Measurements from ENCODE around the gene CAT. TPM values are rescaled to one million over a fixed set of nuclear protein-coding genes. Genes with fewer than 3 reads are reported as not detected.

CAT gene
- total RNA-seq, 2 experiments from 2014 or later = 32.5 to 34.3 TPM

DNA sequence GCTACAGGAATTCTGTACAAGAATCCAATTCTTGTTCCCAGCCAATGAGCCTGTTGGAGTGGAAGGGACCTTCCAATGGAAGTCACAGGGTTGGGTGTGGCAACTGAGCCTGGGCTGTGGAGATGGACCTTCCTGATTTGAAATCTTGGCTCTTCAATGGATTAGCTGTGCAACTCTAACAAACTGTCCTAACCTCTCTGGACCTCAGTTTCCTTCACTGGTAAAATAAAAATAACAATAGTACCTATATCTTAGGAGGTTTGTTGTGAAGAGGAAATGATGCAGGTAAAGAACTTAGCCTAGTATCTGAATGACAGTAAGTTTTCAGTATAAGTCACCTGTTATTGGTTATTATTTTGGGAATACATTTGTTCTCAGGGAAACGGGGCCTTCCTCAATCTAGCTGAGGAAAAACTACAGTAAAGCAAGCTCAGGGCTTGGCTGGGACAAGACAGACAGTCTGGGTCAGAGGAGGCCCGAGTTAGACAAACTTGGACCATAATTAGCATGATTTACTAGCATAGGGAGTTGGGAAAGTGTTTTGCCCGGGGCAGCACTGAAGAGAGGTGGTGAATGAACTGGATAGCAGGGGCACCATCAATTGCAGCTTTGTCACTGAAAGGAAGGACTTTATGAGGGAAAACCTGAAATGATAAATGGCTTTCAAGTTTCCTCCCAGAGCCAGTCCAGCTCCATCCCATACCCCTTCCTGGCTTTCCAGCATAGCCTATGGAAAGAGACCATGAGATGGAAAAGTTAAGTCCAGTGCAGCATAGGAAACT, 61.2 kb downstream of the CAT start:
- H3K36me3 Mint-ChIP-seq (ENCODE audit: low read depth) = no peaks in the 10 kb centered on the region
- no peak for DNase-seq
- H3K27me3 Mint-ChIP-seq = peaks cover 12% of the 10 kb centered on the region
- H3K4me3 Mint-ChIP-seq = no peak overlapping the region
- no peak overlapping the region for H3K27ac Mint-ChIP-seq
- H3K9me3 Mint-ChIP-seq = no peaks in the 10 kb centered on the region
- no peaks in the 10 kb centered on the region for H3K4me1 Mint-ChIP-seq
- POLR2A ChIA-PET = no interaction called here
- CTCF ChIA-PET = interaction anchor here (2.0 kb wide), 1 partner anchor 13 kb away, joined by 6 read pairs; no protein-coding TSS in a partner anchor

DNA sequence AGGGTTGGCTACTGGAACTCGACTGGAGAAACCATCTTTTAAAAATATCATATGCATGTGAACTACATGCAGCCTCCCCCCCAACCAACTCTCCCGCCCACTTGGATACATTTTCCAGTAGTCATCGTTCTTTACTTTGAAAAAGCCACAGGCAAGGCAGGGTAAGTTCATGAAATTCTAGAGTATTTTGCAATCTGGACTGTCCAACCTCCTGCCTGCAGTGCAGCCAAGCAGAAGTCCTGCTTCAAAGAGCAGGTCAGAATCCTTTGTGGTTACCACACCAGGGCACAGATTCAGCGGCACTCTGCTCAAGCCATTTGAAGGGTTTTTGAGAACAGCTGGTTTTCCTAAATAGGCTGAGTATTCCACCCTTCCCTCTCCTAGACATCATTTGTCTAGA, 62.8 kb downstream of the CAT start:
- H3K27ac Mint-ChIP-seq = no peak overlapping the region
- H3K9me3 Mint-ChIP-seq = no peaks in the 10 kb centered on the region
- DNase-seq = no peak
- H3K4me3 Mint-ChIP-seq = no peak overlapping the region
- ChIA-PET POLR2A (no interaction called here), CTCF (interaction anchor here (0.5 to 2.4 kb wide), 3 partner anchors 9 to 37 kb away, joined by 3 to 7 read pairs (median 3); partner anchors contain the start of gene ELF5)
- H3K36me3 Mint-ChIP-seq (ENCODE audit: low read depth) = no peaks in the 10 kb centered on the region
- H3K27me3 Mint-ChIP-seq = peaks cover 9% of the 10 kb centered on the region
- no peaks in the 10 kb centered on the region for H3K4me1 Mint-ChIP-seq

DNA sequence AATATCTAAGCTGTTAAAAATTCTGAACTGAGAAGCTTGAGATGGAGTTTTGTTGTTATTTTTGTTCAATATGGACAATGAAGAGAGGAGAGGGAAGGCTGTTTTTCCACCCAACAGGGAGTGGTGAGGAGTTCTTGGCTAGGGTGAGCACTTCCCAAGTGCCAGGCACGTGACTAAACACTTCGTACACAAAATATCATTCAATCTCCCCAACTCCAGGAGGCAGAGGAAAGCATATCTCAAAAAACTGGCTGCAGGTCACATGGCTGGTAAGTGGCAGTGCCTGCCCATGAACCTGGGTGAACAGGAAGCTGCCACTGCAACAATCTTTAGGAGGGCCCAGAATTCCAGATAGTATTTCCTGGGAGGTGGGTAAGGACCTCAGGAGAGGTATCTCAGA, 63.2 kb downstream of the CAT start:
- CTCF ChIA-PET = interaction anchor here (0.5 to 2.4 kb wide), 3 partner anchors 9 to 37 kb away, joined by 3 to 7 read pairs (median 3); partner anchors contain the start of gene ELF5
- H3K27ac Mint-ChIP-seq = no peak overlapping the region
- H3K27me3 Mint-ChIP-seq = peaks cover 8% of the 10 kb centered on the region
- POLR2A ChIA-PET = no interaction called here
- no peaks in the 10 kb centered on the region for H3K4me1 Mint-ChIP-seq
- DNase-seq = no peak
- H3K4me3 Mint-ChIP-seq = no peak overlapping the region
- no peaks in the 10 kb centered on the region for H3K36me3 Mint-ChIP-seq (ENCODE audit: low read depth)
- no peaks in the 10 kb centered on the region for H3K9me3 Mint-ChIP-seq

DNA sequence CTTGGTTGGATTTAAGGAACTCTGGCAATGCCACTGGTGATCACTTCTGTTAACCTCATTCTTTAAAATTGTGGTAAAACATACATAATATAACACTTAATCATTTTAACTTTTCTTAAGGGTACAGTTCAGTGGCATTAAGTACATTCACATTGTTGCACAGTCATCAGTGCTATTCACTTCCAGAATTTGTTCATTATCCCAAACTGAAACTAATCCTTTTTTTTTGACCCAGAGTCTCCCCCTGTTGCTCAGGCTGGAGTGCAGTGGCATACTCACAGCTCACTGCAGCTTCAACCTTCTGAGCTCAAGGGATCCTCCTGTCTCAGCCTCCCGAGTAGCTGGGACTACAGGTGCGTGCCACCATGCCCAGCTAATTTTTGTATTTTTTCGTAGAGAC, 64.2 kb downstream of the CAT start:
- Mint-ChIP-seq H3K4me1 (no peaks in the 10 kb centered on the region), H3K9me3 (no peaks in the 10 kb centered on the region), H3K27me3 (peaks cover 8% of the 10 kb centered on the region), H3K27ac (no peak overlapping the region), H3K4me3 (no peak overlapping the region), H3K36me3 (ENCODE audit: low read depth) (no peaks in the 10 kb centered on the region)
- CTCF ChIA-PET = interaction anchor here (1.3 to 2.4 kb wide), 2 partner anchors 10 to 11 kb away, joined by 3 to 7 read pairs; partner anchors contain the start of gene ELF5
- DNase-seq = no peak
- POLR2A ChIA-PET = no interaction called here

DNA sequence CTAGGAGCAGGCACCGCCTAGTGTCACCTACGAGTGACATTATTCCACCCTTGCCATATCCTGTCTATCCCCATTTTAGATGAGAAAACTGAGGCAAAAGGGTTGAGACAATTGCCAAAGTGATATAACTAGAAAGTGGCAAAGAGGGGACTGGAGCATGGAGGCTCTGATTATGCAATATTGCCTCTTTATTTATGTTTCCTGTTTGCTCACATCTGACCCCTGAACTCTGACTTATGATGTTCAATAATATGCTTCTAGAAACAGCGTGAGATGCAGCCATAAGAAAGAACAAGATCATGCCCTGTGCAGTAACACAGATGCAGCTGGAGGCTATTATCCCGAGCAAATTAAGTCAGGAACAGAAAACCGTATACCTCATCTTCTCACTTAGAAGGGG, 67.1 kb downstream of the CAT start:
- no peaks in the 10 kb centered on the region for H3K36me3 Mint-ChIP-seq (ENCODE audit: low read depth)
- H3K27me3 Mint-ChIP-seq = peaks cover 6% of the 10 kb centered on the region
- no peaks in the 10 kb centered on the region for H3K9me3 Mint-ChIP-seq
- no peak overlapping the region for H3K27ac Mint-ChIP-seq
- CTCF ChIA-PET = no interaction called here
- POLR2A ChIA-PET = no interaction called here
- no peaks in the 10 kb centered on the region for H3K4me1 Mint-ChIP-seq
- no peak for DNase-seq
- H3K4me3 Mint-ChIP-seq = no peak overlapping the region

DNA sequence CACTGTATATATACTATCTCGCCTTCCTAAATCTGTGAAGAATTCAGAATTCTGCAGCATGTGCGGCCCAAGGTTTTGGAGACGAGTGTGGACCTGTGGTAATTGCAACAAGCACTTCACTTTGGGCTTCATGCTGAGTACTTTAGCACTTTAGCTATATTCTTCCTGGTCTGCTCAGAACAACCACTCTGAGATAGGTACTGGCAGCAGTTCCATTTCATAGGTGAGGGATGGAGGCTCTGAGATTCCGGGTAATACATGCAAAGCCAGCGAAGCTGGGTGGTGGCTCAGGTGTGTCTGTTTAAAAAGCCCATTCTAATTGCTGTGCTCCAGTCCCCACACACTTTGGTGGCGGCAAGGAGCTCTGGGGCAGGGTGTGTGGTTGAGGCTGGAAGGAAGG, 68.4 kb downstream of the CAT start:
- Mint-ChIP-seq H3K4me3 (no peak overlapping the region), H3K36me3 (ENCODE audit: low read depth) (no peaks in the 10 kb centered on the region), H3K27me3 (no peaks in the 10 kb centered on the region), H3K9me3 (no peaks in the 10 kb centered on the region), H3K4me1 (no peaks in the 10 kb centered on the region), H3K27ac (no peak overlapping the region)
- ChIA-PET CTCF (no interaction called here), POLR2A (no interaction called here)
- DNase-seq = no peak

DNA sequence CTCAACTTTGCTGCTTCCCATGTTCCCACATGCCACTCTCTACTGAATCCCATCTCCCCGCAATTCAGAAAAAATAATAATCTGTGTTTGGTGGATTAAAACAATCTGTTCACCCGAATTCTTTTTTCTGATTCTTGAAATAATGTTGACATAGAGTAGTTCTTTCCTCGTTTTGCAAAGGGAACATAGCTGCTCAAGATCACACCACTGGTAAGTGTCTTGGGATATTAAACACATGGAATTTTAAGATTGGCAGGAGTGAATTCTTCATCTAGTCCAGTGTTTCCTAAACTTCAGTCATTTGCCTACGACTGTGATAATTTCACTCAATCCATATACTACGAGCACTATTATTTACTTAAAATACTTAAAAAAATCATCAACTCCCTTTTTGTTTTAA, 68.9 kb downstream of the CAT start:
- no peak for DNase-seq
- H3K9me3 Mint-ChIP-seq = no peaks in the 10 kb centered on the region
- POLR2A ChIA-PET = no interaction called here
- H3K4me1 Mint-ChIP-seq = no peaks in the 10 kb centered on the region
- CTCF ChIA-PET = no interaction called here
- H3K27me3 Mint-ChIP-seq = no peaks in the 10 kb centered on the region
- H3K4me3 Mint-ChIP-seq = no peak overlapping the region
- no peak overlapping the region for H3K27ac Mint-ChIP-seq
- no peaks in the 10 kb centered on the region for H3K36me3 Mint-ChIP-seq (ENCODE audit: low read depth)

DNA sequence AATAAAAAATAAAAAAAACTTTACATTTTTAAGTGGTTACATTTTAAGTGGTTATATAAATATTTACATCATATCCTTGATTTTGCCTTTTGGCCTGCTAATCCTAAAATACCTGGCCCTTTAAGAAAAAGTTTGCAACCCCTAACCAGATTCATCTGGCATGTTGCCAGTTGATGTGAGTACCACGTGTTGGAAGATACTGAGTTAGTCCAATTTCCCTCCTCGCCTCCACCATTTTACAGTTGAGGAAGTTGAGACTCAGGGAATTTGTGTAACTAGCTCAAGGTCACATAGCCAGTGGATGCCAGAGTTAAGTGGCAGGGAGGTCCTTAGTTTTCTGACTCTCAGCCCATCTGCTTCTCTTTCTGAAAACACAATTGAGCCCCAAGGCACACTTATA, 69.8 kb downstream of the CAT start:
- Mint-ChIP-seq H3K4me1 (no peaks in the 10 kb centered on the region), H3K36me3 (ENCODE audit: low read depth) (no peaks in the 10 kb centered on the region), H3K27me3 (no peaks in the 10 kb centered on the region), H3K27ac (no peak overlapping the region), H3K4me3 (no peak overlapping the region), H3K9me3 (no peaks in the 10 kb centered on the region)
- CTCF ChIA-PET = no interaction called here
- POLR2A ChIA-PET = no interaction called here
- no peak for DNase-seq

DNA sequence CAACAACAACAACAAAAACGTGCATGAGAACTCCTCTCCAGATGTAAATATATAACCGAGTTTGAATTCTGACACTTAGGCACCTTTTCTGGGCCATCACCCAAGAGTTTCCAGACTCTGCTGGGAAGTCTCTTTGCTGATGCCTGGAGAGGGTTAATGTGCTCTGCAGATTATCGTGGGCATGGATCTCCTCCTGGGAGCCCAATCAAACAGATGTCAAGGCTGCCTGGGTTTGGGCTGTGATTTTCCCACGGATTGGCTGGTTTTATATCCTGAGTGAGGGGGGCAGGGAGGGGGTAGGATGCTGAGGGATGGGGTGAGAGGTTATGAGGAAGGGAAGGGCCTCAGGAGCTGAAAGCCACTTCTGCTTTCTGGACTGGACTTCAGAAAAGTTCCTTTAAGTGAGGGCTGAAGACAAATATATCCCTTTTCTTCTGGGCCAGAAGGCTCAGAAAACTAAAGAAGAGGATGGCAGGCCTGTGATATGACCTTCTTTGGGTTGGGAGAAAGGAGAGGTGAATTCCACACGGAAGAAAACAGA, 70.7 kb downstream of the CAT start:
- H3K27ac Mint-ChIP-seq = no peak overlapping the region
- ChIA-PET POLR2A (no interaction called here), CTCF (no interaction called here)
- no peaks in the 10 kb centered on the region for H3K27me3 Mint-ChIP-seq
- H3K9me3 Mint-ChIP-seq = no peaks in the 10 kb centered on the region
- H3K4me1 Mint-ChIP-seq = no peaks in the 10 kb centered on the region
- no peak for DNase-seq
- no peaks in the 10 kb centered on the region for H3K36me3 Mint-ChIP-seq (ENCODE audit: low read depth)
- H3K4me3 Mint-ChIP-seq = no peak overlapping the region

DNA sequence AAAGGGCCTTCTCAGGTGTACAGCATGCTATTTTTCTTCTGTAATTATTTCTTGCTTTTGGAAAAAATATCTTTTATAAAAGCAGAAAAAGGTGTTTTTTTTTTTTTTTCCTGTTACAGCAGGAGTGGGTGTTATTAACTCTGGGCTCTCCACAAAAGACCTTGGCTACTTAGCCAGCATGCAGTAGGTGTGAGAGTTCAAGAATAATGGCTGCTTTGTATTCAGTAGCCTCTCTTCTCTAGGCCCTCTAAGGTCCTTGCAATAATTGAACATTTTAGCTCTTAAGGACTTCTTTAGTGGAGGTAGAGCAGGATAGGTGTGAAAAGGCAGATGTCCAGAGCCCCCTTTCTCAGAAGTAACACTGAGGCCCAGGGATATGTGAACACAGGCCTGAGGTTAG, 71.5 kb downstream of the CAT start:
- ChIA-PET CTCF (no interaction called here), POLR2A (no interaction called here)
- Mint-ChIP-seq H3K9me3 (no peaks in the 10 kb centered on the region), H3K4me1 (no peaks in the 10 kb centered on the region), H3K36me3 (ENCODE audit: low read depth) (no peaks in the 10 kb centered on the region), H3K27ac (no peak overlapping the region), H3K4me3 (no peak overlapping the region), H3K27me3 (no peaks in the 10 kb centered on the region)
- DNase-seq = no peak

DNA sequence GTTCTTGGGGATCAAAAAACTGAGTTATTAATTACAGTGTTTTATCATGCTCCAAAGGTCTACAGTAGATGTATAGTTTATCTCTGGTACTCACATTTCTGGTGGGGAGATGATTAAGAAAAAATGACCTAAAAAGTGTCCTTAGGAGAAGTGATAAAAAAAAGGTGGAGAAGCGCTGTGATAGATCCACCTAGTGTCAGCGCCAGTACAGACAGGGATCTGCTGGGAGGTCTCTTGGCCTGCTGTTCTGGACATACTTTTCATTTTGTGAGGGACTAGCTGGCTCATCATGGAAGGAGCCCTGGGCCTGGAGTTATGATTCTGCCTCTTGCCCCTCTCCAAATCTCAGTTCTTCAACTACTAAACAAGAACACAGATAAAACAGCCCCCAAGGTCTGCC, 71.9 kb downstream of the CAT start:
- H3K27ac Mint-ChIP-seq = no peak overlapping the region
- ChIA-PET CTCF (no interaction called here), POLR2A (no interaction called here)
- H3K4me3 Mint-ChIP-seq = no peak overlapping the region
- H3K27me3 Mint-ChIP-seq = peaks cover 2% of the 10 kb centered on the region
- DNase-seq = no peak
- H3K4me1 Mint-ChIP-seq = no peaks in the 10 kb centered on the region
- H3K36me3 Mint-ChIP-seq (ENCODE audit: low read depth) = no peaks in the 10 kb centered on the region
- H3K9me3 Mint-ChIP-seq = no peaks in the 10 kb centered on the region

DNA sequence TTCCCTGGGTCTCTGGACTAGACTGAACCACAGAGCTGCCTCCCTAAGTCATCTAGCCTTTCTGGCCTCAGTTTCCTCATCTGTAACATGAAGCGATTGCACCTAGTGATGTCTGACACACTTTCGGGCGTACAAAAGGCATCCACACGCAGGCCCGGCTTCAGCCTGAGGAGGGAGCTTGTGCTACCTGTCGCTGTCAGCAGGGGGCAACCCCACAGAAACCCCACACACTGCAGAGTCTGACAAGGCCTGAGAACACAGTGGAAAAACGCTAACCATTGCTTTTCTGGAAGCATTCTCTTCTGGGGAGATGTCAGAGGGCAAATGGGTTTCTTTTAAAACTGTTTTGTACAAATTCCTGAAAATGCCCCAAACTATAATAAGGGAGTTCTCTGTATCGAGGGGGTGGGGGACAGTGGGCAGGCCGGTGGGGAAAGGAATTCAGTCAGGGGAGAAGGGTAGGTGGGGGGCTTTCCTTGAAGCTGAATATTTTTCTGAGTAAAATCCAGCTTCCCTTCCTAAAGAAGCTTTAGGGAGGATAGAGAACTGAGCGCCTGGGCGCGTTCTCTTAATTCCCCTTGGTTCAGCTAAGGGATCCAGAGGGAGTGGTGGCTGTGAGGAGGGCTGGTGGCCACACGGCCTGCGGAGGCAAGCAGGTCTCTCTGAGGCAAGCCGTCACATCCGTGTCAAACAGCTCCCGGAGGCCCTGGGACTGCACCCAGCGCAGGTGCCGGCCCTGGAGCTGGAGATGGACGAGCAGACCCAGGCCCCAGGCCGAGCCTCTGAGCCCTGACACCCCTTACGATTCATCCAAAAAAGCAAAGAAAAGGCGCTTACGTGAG, 74.3 kb downstream of the CAT start:
- DNase-seq = peak; percentile 55
- no peaks in the 10 kb centered on the region for H3K9me3 Mint-ChIP-seq
- no peaks in the 10 kb centered on the region for H3K4me1 Mint-ChIP-seq
- H3K36me3 Mint-ChIP-seq (ENCODE audit: low read depth) = no peaks in the 10 kb centered on the region
- POLR2A ChIA-PET = no interaction called here
- CTCF ChIA-PET = interaction anchor here (0.5 to 3.6 kb wide), 20 partner anchors 10 to 879 kb away, joined by 3 to 14 read pairs (median 4); no protein-coding TSS in a partner anchor
- no peak overlapping the region for H3K27ac Mint-ChIP-seq
- H3K27me3 Mint-ChIP-seq = peaks cover 9% of the 10 kb centered on the region
- H3K4me3 Mint-ChIP-seq = no peak overlapping the region

DNA sequence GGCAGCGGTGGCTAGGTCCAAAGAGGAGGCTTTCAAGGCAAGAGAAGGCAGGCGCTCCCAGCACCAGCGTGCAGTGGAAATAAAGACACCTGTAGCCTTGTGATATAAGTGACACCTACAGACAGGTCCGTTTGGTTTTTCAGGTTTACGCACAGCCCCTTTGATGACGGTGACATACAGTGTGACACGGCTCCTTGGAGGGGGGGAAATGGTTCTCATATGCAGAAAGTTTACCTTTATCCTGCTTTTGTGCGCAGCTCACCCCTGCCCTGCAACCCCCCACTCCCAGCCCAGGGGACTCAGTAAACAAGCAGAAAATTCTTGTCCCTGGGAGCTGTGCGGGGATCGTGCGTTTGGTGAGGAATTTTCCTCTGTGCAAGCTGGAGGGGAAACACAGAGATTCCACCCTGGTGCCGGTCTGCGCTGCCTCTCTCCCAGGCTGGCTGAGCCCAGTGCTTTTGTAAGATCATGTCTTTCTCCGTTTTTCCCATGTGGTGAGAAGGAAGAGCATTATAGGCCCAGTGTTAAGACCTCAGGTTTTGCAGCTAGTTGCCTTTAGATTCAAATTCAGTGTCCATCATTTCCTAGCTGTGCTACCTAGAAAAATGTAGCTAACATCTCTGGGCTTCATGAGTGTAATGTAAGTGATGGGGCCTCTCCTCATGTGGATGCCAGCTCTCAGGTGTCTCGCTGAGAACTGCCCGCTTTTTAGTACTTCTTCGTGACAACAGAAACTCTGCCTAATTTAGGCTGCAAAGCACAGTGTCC, 75.1 kb downstream of the CAT start, which contains the start of gene ELF5:
Gene ELF5 (minus strand): TSS at position 113 of the 768 bp plus-strand sequence. CDS start 8,045 bp downstream, outside the sequence.
- Mint-ChIP-seq H3K27ac (no peak within 1 kb of the TSS), H3K4me1 (no peaks in the 10 kb centered on the region), H3K9me3 (no peaks in the 10 kb centered on the region), H3K36me3 (ENCODE audit: low read depth) (no peaks in the 10 kb centered on the region), H3K27me3 (peaks cover 10% of the 10 kb centered on the region), H3K4me3 (no peak within 1 kb of the TSS)
- ChIA-PET POLR2A (no interaction called here), CTCF (interaction anchor here (0.9 to 3.6 kb wide), 8 partner anchors 9 to 447 kb away, joined by 3 to 14 read pairs (median 5); no protein-coding TSS in a partner anchor)
- no peak for DNase-seq
